Panc1 (cell line): ENCODE data around the gene ASB5.

ENCODE experiments used
- POLR2AphosphoS5 ChIP-seq: IDR thresholded peaks from 2 replicates; pipeline ENCODE4 v1.6.1; 2012; ENCODE audit warnings: mild to moderate bottlenecking, low read depth, low read length, moderate library complexity
- REST ChIP-seq, 2 experiments: IDR thresholded peaks; 2 replicates each; pipeline ENCODE4 v1.6.1; 2011 to 2012; ENCODE audit warnings: low read depth in 2 of 2, control low read depth in 1 of 2, low read length in 1 of 2, mild to moderate bottlenecking in 1 of 2, moderate library complexity in 1 of 2; ENCODE audit not compliant: insufficient read depth in 1 of 2

DNA sequence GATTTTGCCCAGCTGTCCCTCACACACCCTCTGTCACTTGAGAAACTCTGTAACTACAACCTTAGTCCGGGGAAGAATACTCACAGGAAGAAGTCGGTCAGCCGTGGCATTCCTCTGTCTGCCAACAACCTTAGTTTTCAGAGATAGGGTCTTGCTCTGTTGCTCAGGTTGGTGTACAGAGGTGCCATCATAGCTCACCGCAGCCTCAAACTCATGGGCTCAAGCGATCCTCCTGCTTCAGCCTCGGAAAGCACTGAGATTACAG is 38.6 kb upstream of the ASB5 start:
- TF ChIP-seq REST (IDR thresholded peaks at IDR 0.05; ENCODE audit: insufficient read depth in 1 of 2, low read depth in 2 of 2, low read length in 1 of 2) (no peak), POLR2AphosphoS5 (no peak)
